ENCODE data around the gene LARP7. TPM values are rescaled to one million over a fixed set of nuclear protein-coding genes. Genes with fewer than 3 reads are reported as not detected.

The LARP7 gene
- total and polyA plus RNA-seq, 5 donors from 2014 or later, result 27.7 to 44.9 (median 31.5) TPM

GRCh38 chr4:112645541-112646329, 8.8 kb downstream of the LARP7 start:
- Mint-ChIP-seq H3K36me3 (peaks cover 38% of the 10 kb centered on the region), H3K27ac (peak overlapping the region in 1 of 3 donors; percentile 20), H3K27me3 (no peaks in the 10 kb centered on the region), H3K9me3 (peaks cover 0 to 2% (median 0%) of the 10 kb centered on the region in 7 donors), H3K4me1 (peaks cover 12 to 25% (median 21%) of the 10 kb centered on the region in 4 donors), H3K4me3 (no peak overlapping the region)
- DNase-seq (no peak), ATAC-seq (ENCODE audit: low read depth in 2 of 2) (no peak)
- H3K4me1 ChIP-seq (ENCODE audit: control insufficient read depth, insufficient read depth, low read length, poor library complexity, severe bottlenecking), result no peaks in the 10 kb centered on the region
- no peak overlapping the region for H3K4me3 ChIP-seq (ENCODE audit: low read depth, low read length)
- H3K27ac ChIP-seq (ENCODE audit: insufficient read depth, low read length, poor library complexity, severe bottlenecking), result no peak overlapping the region
- H3K27me3 ChIP-seq (ENCODE audit: control insufficient read depth, insufficient read depth, low read length), result no peaks in the 10 kb centered on the region
- peaks cover 68% of the 10 kb centered on the region for H3K36me3 ChIP-seq (ENCODE audit: control insufficient read depth, insufficient read depth, low read length)
- no peaks in the 10 kb centered on the region for H3K9me3 ChIP-seq (ENCODE audit: control insufficient read depth in 2 of 2, low read length in 2 of 2)

GRCh38 chr4:112646632-112647537, 9.9 kb downstream of the LARP7 start:
- DNase-seq (no peak), ATAC-seq (ENCODE audit: low read depth in 2 of 2) (no peak)
- H3K36me3 ChIP-seq (ENCODE audit: control insufficient read depth, insufficient read depth, low read length), result peaks cover 79% of the 10 kb centered on the region
- H3K4me3 Mint-ChIP-seq, result no peak overlapping the region
- H3K9me3 Mint-ChIP-seq, result peaks cover 0 to under 1% (median 0%) of the 10 kb centered on the region in 7 donors
- no peaks in the 10 kb centered on the region for H3K27me3 Mint-ChIP-seq
- no peaks in the 10 kb centered on the region for H3K9me3 ChIP-seq (ENCODE audit: control insufficient read depth in 2 of 2, low read length in 2 of 2)
- H3K4me3 ChIP-seq (ENCODE audit: low read depth, low read length), result no peak overlapping the region
- peaks cover 32% of the 10 kb centered on the region for H3K36me3 Mint-ChIP-seq
- peaks cover 9 to 14% (median 12%) of the 10 kb centered on the region in 4 donors for H3K4me1 Mint-ChIP-seq
- H3K4me1 ChIP-seq (ENCODE audit: control insufficient read depth, insufficient read depth, low read length, poor library complexity, severe bottlenecking), result no peaks in the 10 kb centered on the region
- H3K27ac Mint-ChIP-seq, result peak overlapping the region in 2 of 3 donors; percentile 33 to 64
- no peaks in the 10 kb centered on the region for H3K27me3 ChIP-seq (ENCODE audit: control insufficient read depth, insufficient read depth, low read length)
- H3K27ac ChIP-seq (ENCODE audit: insufficient read depth, low read length, poor library complexity, severe bottlenecking), result no peak overlapping the region

- no peak overlapping the region for H3K27ac Mint-ChIP-seq
- H3K9me3 ChIP-seq (ENCODE audit: control insufficient read depth in 2 of 2, low read length in 2 of 2), result no peaks in the 10 kb centered on the region
- no peak for DNase-seq
- peaks cover 83% of the 10 kb centered on the region for H3K36me3 ChIP-seq (ENCODE audit: control insufficient read depth, insufficient read depth, low read length)
- no peak overlapping the region for H3K4me3 ChIP-seq (ENCODE audit: low read depth, low read length)
- H3K27ac ChIP-seq (ENCODE audit: insufficient read depth, low read length, poor library complexity, severe bottlenecking), result no peak overlapping the region
- ATAC-seq (ENCODE audit: low read depth in 2 of 2), result no peak
- peaks cover 3 to 7% (median 7%) of the 10 kb centered on the region in 4 donors for H3K4me1 Mint-ChIP-seq
- H3K4me3 Mint-ChIP-seq, result no peak overlapping the region
- no peaks in the 10 kb centered on the region for H3K27me3 ChIP-seq (ENCODE audit: control insufficient read depth, insufficient read depth, low read length)
- H3K4me1 ChIP-seq (ENCODE audit: control insufficient read depth, insufficient read depth, low read length, poor library complexity, severe bottlenecking), result no peaks in the 10 kb centered on the region
- H3K9me3 Mint-ChIP-seq, result no peaks in the 10 kb centered on the region
- H3K27me3 Mint-ChIP-seq, result no peaks in the 10 kb centered on the region
- H3K36me3 Mint-ChIP-seq, result peaks cover 29% of the 10 kb centered on the region
These were observed 10.8 kb downstream of the LARP7 start for GRCh38 chr4:112647785-112648184.

GRCh38 chr4:112648263-112649054, 11.5 kb downstream of the LARP7 start:
- Histone ChIP-seq H3K36me3 (ENCODE audit: control insufficient read depth, insufficient read depth, low read length) (peaks cover 89% of the 10 kb centered on the region), H3K27ac (ENCODE audit: insufficient read depth, low read length, poor library complexity, severe bottlenecking) (no peak overlapping the region), H3K4me1 (ENCODE audit: control insufficient read depth, insufficient read depth, low read length, poor library complexity, severe bottlenecking) (no peaks in the 10 kb centered on the region), H3K9me3 (ENCODE audit: control insufficient read depth in 2 of 2, low read length in 2 of 2) (no peaks in the 10 kb centered on the region), H3K4me3 (ENCODE audit: low read depth, low read length) (no peak overlapping the region), H3K27me3 (ENCODE audit: control insufficient read depth, insufficient read depth, low read length) (no peaks in the 10 kb centered on the region)
- DNase-seq, result no peak
- H3K4me3 Mint-ChIP-seq, result no peak overlapping the region
- H3K27me3 Mint-ChIP-seq, result no peaks in the 10 kb centered on the region
- peaks cover 23% of the 10 kb centered on the region for H3K36me3 Mint-ChIP-seq
- no peak overlapping the region for H3K27ac Mint-ChIP-seq
- H3K4me1 Mint-ChIP-seq, result peaks cover 0 to 3% (median under 1%) of the 10 kb centered on the region in 4 donors
- H3K9me3 Mint-ChIP-seq, result no peaks in the 10 kb centered on the region
- ATAC-seq (ENCODE audit: low read depth in 2 of 2), result no peak

GRCh38 chr4:112649055-112649408, 12.1 kb downstream of the LARP7 start:
- no peaks in the 10 kb centered on the region for H3K9me3 ChIP-seq (ENCODE audit: control insufficient read depth in 2 of 2, low read length in 2 of 2)

GRCh38 chr4:112650332-112650731, 13.4 kb downstream of the LARP7 start:
- Mint-ChIP-seq H3K27me3 (no peaks in the 10 kb centered on the region), H3K9me3 (no peaks in the 10 kb centered on the region), H3K4me1 (peaks cover 0 to 3% (median 0%) of the 10 kb centered on the region in 4 donors), H3K36me3 (peaks cover 35% of the 10 kb centered on the region), H3K27ac (no peak overlapping the region), H3K4me3 (no peak overlapping the region)
- DNase-seq (no peak), ATAC-seq (ENCODE audit: low read depth in 2 of 2) (no peak)
- peaks cover 96% of the 10 kb centered on the region for H3K36me3 ChIP-seq (ENCODE audit: control insufficient read depth, insufficient read depth, low read length)
- H3K9me3 ChIP-seq (ENCODE audit: control insufficient read depth in 2 of 2, low read length in 2 of 2), result no peaks in the 10 kb centered on the region
- H3K27me3 ChIP-seq (ENCODE audit: control insufficient read depth, insufficient read depth, low read length), result no peaks in the 10 kb centered on the region
- no peak overlapping the region for H3K27ac ChIP-seq (ENCODE audit: insufficient read depth, low read length, poor library complexity, severe bottlenecking)
- H3K4me1 ChIP-seq (ENCODE audit: control insufficient read depth, insufficient read depth, low read length, poor library complexity, severe bottlenecking), result no peaks in the 10 kb centered on the region
- H3K4me3 ChIP-seq (ENCODE audit: low read depth, low read length), result no peak overlapping the region

More at GRCh38 chr4:112649055-112649408, 12.1 kb downstream of the LARP7 start:
- peaks cover 0 to 2% (median 0%) of the 10 kb centered on the region in 4 donors for H3K4me1 Mint-ChIP-seq
- no peaks in the 10 kb centered on the region for H3K9me3 Mint-ChIP-seq
- H3K27me3 Mint-ChIP-seq, result no peaks in the 10 kb centered on the region
- no peak overlapping the region for H3K27ac Mint-ChIP-seq
- Histone ChIP-seq H3K27me3 (ENCODE audit: control insufficient read depth, insufficient read depth, low read length) (no peaks in the 10 kb centered on the region), H3K27ac (ENCODE audit: insufficient read depth, low read length, poor library complexity, severe bottlenecking) (no peak overlapping the region), H3K4me3 (ENCODE audit: low read depth, low read length) (no peak overlapping the region), H3K36me3 (ENCODE audit: control insufficient read depth, insufficient read depth, low read length) (peaks cover 91% of the 10 kb centered on the region), H3K4me1 (ENCODE audit: control insufficient read depth, insufficient read depth, low read length, poor library complexity, severe bottlenecking) (no peaks in the 10 kb centered on the region)
- no peak overlapping the region for H3K4me3 Mint-ChIP-seq
- ATAC-seq (ENCODE audit: low read depth in 2 of 2) (no peak), DNase-seq (no peak)
- H3K36me3 Mint-ChIP-seq, result peaks cover 27% of the 10 kb centered on the region

GRCh38 chr4:112651641-112652040, 14.7 kb downstream of the LARP7 start:
- DNase-seq, result no peak
- no peaks in the 10 kb centered on the region for H3K27me3 ChIP-seq (ENCODE audit: control insufficient read depth, insufficient read depth, low read length)
- ATAC-seq (ENCODE audit: low read depth in 2 of 2), result no peak
- Mint-ChIP-seq H3K9me3 (no peaks in the 10 kb centered on the region), H3K27ac (no peak overlapping the region), H3K27me3 (no peaks in the 10 kb centered on the region), H3K4me3 (no peak overlapping the region), H3K4me1 (peaks cover 0 to 3% (median 0%) of the 10 kb centered on the region in 4 donors), H3K36me3 (peaks cover 37% of the 10 kb centered on the region)
- no peaks in the 10 kb centered on the region for H3K4me1 ChIP-seq (ENCODE audit: control insufficient read depth, insufficient read depth, low read length, poor library complexity, severe bottlenecking)
- no peak overlapping the region for H3K27ac ChIP-seq (ENCODE audit: insufficient read depth, low read length, poor library complexity, severe bottlenecking)
- H3K9me3 ChIP-seq (ENCODE audit: control insufficient read depth in 2 of 2, low read length in 2 of 2), result no peaks in the 10 kb centered on the region
- peaks cover 95% of the 10 kb centered on the region for H3K36me3 ChIP-seq (ENCODE audit: control insufficient read depth, insufficient read depth, low read length)
- H3K4me3 ChIP-seq (ENCODE audit: low read depth, low read length), result no peak overlapping the region
